Gastrocnemius medialis (tissue), 4 donors: ENCODE results near the gene TMEM119. TPM values are rescaled to one million over a fixed set of nuclear protein-coding genes. Genes with fewer than 3 reads are reported as not detected.

Source experiments
- ATAC-seq, 2 donors: fragments of 150-250 bp; one replicate each; pipeline ENCODE4 v1.9.1; 2016
- DNase-seq, 2 donors: peaks; one replicate each; pipeline ENCODE4 v3.0.0-alpha.2; 2019
- H3K27ac ChIP-seq, 4 donors: fragments of 200-600 bp; sonication (generic); 1 replicate in 1 of 4; 2 replicates in 3 of 4; pipeline ENCODE4 v1.5.1; 2016 to 2018; ENCODE audit warnings: mild to moderate bottlenecking in 2 of 4, moderate library complexity in 1 of 4
- H3K27me3 ChIP-seq, 3 donors: fragments of 200-600 bp; sonication (generic) in 2 of 3; 1 replicate in 1 of 3; 2 replicates in 2 of 3; pipeline versions ENCODE4 v1.5.1 to v1.6.0; 2016 to 2019; ENCODE audit warnings: mild to moderate bottlenecking in 1 of 3, moderate library complexity in 1 of 3
- H3K36me3 ChIP-seq, 2 donors: fragments of 200-600 bp; sonication (generic) in 1 of 2; one replicate each; pipeline ENCODE4 v1.5.1; 2017 to 2018
- H3K4me1 ChIP-seq, 2 donors: fragments of 200-600 bp; sonication (generic) in 1 of 2; one replicate each; pipeline ENCODE4 v1.5.1; 2016 to 2017; ENCODE audit warnings: mild to moderate bottlenecking in 2 of 2
- H3K4me3 ChIP-seq, 4 donors: fragments of 200-600 bp; sonication (generic) in 3 of 4; 1 replicate in 1 of 4; 2 replicates in 3 of 4; pipeline ENCODE4 v1.5.1; 2016 to 2019; ENCODE audit warnings: mild to moderate bottlenecking in 2 of 4
- H3K9me3 ChIP-seq, 3 donors: fragments of 200-600 bp; sonication (generic) in 2 of 3; 1 replicate in 1 of 3; 2 replicates in 2 of 3; pipeline ENCODE4 v1.5.1; 2016 to 2019
- CTCF ChIP-seq, 5 experiments: fragments of 450-650 bp in 3 of 5; fragments of 200-600 bp in 2 of 5; sonication (generic) in 2 of 5; IDR thresholded peaks in 4 of 5; conservative IDR thresholded peaks in 1 of 5; 1 replicate in 4 of 5; 2 replicates in 1 of 5; pipeline ENCODE4 v1.5.1; 2016 to 2019; ENCODE audit warnings: antibody characterized with exemption in 5 of 5, mild to moderate bottlenecking in 3 of 5, moderate library complexity in 3 of 5
- POLR2A ChIP-seq, 2 donors: fragments of 450-650 bp; IDR thresholded peaks; one replicate each; pipeline ENCODE4 v1.6.1; 2017; ENCODE audit warnings: antibody characterized with exemption in 2 of 2, mild to moderate bottlenecking in 2 of 2, moderate library complexity in 2 of 2
- in situ Hi-C, 4 donors: fragments of 200-750 bp; cut with MboI; loops; one replicate each; pipeline versions ENCODE4 v1.15.0 to v1.8.0; 2017; ENCODE audit warnings: low sequenced_read_pairs in 4 of 4
- intact Hi-C: fragments of 100-400 bp; cut with DNase I; formaldehyde crosslinking; loops from one replicate; pipeline ENCODE4 v1.15.1; 2023; ENCODE audit warnings: low total_unique reads
- total RNA-seq, 4 donors: library from RNA; depleted of rRNA; stranded (reverse); fragments of >200 nt; gene quantifications; one replicate each; pipeline versions ENCODE4 v1.1.0 to v1.2.3, GENCODE V29; 2016

Gene TMEM119
- under 1 TPM in 1 of 4 donors, not detected in 3; 0.85 TPM for total RNA-seq

DNA sequence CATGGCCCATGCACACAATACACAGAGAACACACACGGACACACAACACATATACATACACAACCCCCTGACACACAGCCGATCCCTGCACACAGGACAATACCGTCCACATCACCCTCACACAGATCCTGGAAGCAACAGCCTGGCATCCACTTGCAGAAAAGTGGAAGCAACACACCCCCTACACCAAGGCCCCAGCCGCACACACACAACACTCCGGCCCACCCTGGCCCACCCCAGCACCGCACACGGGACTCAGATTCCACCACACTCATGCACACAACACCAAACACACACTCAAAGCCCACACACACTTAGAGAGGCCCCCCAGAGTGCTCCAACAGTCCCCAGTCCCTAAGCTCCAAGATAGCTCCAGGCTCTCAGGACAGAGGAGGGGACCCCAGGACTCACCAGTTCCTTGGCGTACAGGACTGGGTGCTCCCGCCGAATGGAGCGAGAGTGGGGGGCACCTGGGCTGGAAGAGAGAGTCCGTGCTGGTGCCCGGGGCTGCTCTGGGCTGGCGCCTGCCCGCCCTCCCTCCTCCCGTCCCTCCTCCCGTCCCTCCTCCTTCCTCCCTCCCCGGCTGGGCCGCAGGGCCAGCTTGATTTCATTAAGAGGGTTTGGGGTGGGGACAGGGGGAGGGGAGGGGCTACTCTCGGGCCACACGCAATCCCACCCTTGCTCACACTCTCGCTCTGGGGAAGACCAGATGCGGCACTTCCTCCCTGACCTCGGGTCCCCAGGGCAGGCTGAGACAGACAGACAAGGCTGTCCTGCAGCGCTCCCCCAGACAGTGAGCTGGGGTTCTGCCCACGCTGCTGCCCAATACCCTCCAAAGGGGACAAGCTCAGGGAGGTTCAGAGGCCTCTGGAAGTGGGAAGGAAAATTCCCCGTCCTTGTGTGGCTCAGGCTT is at the start of gene TMEM119:
Gene TMEM119, minus strand, starts transcription at position 526 of the 913 bp plus-strand sequence. CDS start 5,701 bp downstream, outside the sequence.
- Histone ChIP-seq H3K4me3 (no peak within 1 kb of the TSS), H3K4me1 (no peaks in the 10 kb centered on the region), H3K27me3 (no peaks in the 10 kb centered on the region), H3K27ac (no peak within 1 kb of the TSS), H3K9me3 (no peaks in the 10 kb centered on the region), H3K36me3 (no peaks in the 10 kb centered on the region)
- intact Hi-C loops (no loop called here), in situ Hi-C loops (no loop called here)
- DNase-seq: no peak
- ATAC-seq: peak in 1 of 2 donors; percentile 24
- TF ChIP-seq CTCF (IDR thresholded peaks at IDR 0.05 in 4 of 5, conservative IDR thresholded peaks at IDR 0.05 in 1 of 5) (no peak), POLR2A (IDR thresholded peaks at IDR 0.05) (no peak)

DNA sequence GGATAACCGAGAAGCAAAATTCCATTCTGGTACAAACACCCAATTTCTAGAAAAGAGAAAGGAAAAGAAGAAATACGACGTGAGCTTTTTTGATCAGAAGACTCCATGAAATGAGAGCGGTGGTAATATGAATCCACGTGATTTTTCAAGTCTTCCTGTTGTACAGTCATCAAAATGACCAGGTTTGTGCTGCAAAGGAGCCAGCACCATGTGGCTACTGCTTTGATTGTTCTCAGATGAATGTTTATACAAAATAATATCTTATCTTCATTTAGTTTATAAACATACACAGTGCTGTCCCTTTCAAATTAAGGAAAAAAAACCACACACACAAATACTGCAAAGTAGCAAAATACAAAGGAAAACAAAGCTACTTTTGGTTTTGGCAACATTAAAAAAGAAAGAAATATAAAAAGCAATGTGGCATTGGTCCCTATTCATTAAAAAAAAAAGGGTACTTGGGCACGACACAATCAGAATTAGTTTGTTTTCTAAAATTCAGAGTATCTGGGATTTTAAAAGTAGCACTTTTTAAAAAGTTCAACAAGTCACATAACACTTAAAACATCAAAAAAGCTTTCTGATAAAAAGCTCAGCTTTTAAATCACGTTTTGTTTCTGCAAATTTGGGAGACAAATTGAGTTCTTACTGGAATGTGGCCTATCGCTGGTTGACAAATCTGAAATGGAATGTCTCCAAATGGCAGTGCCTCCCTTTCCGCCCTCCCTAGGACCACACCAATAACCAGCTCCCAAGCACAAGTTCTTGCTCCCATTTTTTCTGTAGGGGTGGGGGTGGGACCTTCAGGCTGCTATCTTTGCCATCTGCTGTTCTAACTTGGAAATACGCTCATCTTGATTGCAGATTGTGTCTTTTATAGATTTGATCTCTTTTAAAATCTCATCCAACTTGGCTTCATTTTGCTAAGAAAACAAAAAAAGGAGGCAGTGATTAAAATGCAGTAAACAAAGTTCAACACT is 49.0 kb upstream of the TMEM119 start:
- in situ Hi-C loops: loop anchor here (25.0 kb wide), 2 partner anchors 315 to 440 kb away; partner anchors contain the start of genes ALKBH2 (in 2 of the 4) and UNG (in 2 of the 4)
- no peaks in the 10 kb centered on the region for H3K27me3 ChIP-seq
- no peak overlapping the region for H3K4me3 ChIP-seq

GRCh38 chr12:108645686-108646599 is 48.1 kb upstream of the TMEM119 start:
- peak in 1 of 2 donors; percentile 10 for DNase-seq
- H3K9me3 ChIP-seq: no peaks in the 10 kb centered on the region
- H3K27me3 ChIP-seq: no peaks in the 10 kb centered on the region
- no peak for TF ChIP-seq POLR2A (IDR thresholded peaks at IDR 0.05)
- H3K4me1 ChIP-seq: peaks cover 24 to 34% of the 10 kb centered on the region in 2 donors
- ATAC-seq: no peak
- H3K27ac ChIP-seq: no peak overlapping the region
- in situ Hi-C loops (loop anchor here (25.0 kb wide), 2 partner anchors 316 to 441 kb away; partner anchors contain the start of genes ALKBH2 (in 2 of the 4) and UNG (in 2 of the 4)), intact Hi-C loops (no loop called here)
- H3K36me3 ChIP-seq: peaks cover 0 to 59% of the 10 kb centered on the region in 2 donors
- no peak overlapping the region for H3K4me3 ChIP-seq

More for the DNA sequence above, 49.0 kb upstream of the TMEM119 start:
- no peak for TF ChIP-seq CTCF (IDR thresholded peaks at IDR 0.05 in 4 of 5, conservative IDR thresholded peaks at IDR 0.05 in 1 of 5)
- TF ChIP-seq POLR2A (IDR thresholded peaks at IDR 0.05): no peak
- Histone ChIP-seq H3K9me3 (no peaks in the 10 kb centered on the region), H3K36me3 (peaks cover 8 to 68% of the 10 kb centered on the region in 2 donors), H3K4me1 (peaks cover 21 to 29% of the 10 kb centered on the region in 2 donors), H3K27ac (no peak overlapping the region)
- intact Hi-C loops: no loop called here
- ATAC-seq: no peak
- no peak for DNase-seq

DNA sequence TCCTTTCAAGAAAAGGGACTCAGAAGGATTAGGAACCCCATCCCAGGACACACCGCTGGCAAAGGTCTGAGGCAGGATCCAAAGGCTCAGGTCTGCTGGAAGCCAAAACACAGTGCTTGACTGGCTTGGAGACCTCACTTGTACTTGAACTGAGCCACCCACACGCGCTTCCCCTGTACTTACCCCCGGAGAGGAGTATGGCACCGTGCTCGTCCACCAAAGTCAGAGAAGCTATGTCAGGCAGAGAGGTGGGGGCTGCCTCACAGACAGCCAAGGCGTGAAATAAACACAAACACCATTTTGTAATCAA is 46.9 kb upstream of the TMEM119 start:
- Histone ChIP-seq H3K27me3 (no peaks in the 10 kb centered on the region), H3K36me3 (peaks cover 0 to 49% of the 10 kb centered on the region in 2 donors), H3K4me1 (peaks cover 24 to 34% of the 10 kb centered on the region in 2 donors), H3K4me3 (no peak overlapping the region), H3K27ac (peak overlapping the region in 2 of 4 donors; percentile 55 to 60), H3K9me3 (no peaks in the 10 kb centered on the region)
- ATAC-seq (no peak), DNase-seq (peak in 1 of 2 donors; percentile 13)
- intact Hi-C loops: no loop called here
- in situ Hi-C loops: loop anchor here (25.0 kb wide), 2 partner anchors 318 to 443 kb away; partner anchors contain the start of genes ALKBH2 (in 2 of the 4) and UNG (in 2 of the 4)
- TF ChIP-seq CTCF (IDR thresholded peaks at IDR 0.05 in 4 of 5, conservative IDR thresholded peaks at IDR 0.05 in 1 of 5) (no peak), POLR2A (IDR thresholded peaks at IDR 0.05) (no peak)
